Sigmoid colon (tissue), 3 donors: ENCODE measurements around the gene TUBGCP4.

Experiments used
- CTCF ChIP-seq, 4 experiments: fragments of 450-650 bp in 3 of 4; fragments of 200-600 bp in 1 of 4; IDR thresholded peaks; one replicate each; pipeline ENCODE4 v1.5.1; 2016 to 2019; ENCODE audit warnings: antibody characterized with exemption in 4 of 4, mild to moderate bottlenecking in 3 of 4, moderate library complexity in 2 of 4
- POLR2A ChIP-seq, 2 donors: fragments of 450-650 bp; IDR thresholded peaks; one replicate each; pipeline ENCODE4 v1.6.1; 2016; ENCODE audit warnings: antibody characterized with exemption in 2 of 2, mild to moderate bottlenecking in 2 of 2, moderate library complexity in 2 of 2

- no peak for TF ChIP-seq POLR2A (IDR thresholded peaks at IDR 0.05)
- TF ChIP-seq CTCF (IDR thresholded peaks at IDR 0.05), result no peak
These were observed 11.4 kb downstream of the TUBGCP4 start for GRCh38 chr15:43382310-43382709.
